CD4-positive, alpha-beta T cell treated with Interferon gamma for 1 hour (primary cell): ENCODE data around the gene STON2.

Experiments
- DNase-seq: peaks from one replicate; pipeline ENCODE4 v3.0.0-alpha.2; 2020

Gene STON2

GRCh38 chr14:81418057-81418790, 18.1 kb upstream of the STON2 start:
- no peak for DNase-seq

- no peak for DNase-seq
These were observed 16.9 kb upstream of the STON2 start for GRCh38 chr14:81416981-81417380.

- peak; percentile 36 for DNase-seq
These were observed 16.2 kb upstream of the STON2 start for GRCh38 chr14:81416194-81416952.

DNA sequence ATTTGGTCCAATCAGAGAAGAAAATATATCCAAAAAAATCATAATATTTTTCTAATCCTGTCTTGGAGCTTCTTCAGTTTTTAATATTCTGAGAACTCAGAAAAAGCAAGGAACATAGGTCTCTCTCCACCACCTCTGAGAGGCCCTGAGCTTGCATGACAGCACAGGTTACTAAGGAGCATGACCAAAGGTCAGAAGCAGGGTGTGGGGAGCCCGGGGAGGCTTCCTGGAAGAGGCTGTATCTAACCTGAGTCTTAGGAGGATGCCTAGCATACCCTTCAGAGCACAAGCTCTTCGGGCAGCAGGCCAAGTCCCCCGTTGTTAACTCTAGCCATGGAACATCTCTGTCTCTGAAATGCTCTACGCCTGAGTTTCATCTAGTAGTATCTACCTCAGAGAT, 15.7 kb upstream of the STON2 start:
- DNase-seq: no peak

DNA sequence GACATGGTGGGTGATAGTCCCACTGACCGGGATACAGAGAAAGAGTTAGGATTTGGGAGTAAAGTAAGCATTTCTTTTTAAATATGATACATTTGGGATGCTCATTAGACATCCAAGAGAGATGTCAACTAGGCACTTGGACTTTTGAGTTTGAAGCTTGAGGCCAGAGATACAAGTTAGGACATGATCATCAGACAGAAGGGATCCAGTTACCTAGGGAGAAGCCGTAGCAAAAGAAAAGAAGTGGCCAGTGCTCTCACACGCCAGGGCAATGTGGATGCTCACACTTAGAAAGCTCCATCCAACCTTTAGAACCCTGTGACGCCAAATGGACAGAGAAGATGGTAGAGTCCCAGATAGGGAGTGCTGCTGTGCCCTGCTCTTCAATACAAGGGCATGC, 14.0 kb upstream of the STON2 start:
- no peak for DNase-seq

GRCh38 chr14:81412779-81413178, 12.7 kb upstream of the STON2 start:
- no peak for DNase-seq

DNA sequence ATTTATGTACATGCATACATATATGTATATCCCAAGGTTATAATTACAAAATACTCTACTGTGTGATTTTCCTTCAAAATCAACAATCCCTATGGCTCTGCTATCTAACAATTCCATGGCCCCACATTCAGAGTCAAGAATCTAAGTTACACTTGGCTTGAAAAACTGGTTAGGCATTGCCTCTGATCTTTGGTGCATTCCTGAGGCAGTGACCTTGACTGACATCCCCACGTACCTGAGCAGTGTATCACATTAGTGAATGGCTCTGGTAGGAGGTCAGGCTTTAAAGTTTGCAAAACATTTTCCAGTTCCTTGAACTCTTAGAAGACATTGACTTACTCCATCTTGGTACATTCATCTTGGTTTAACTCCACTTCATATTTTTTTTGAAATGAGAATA, 8.5 kb upstream of the STON2 start:
- DNase-seq: no peak

DNA sequence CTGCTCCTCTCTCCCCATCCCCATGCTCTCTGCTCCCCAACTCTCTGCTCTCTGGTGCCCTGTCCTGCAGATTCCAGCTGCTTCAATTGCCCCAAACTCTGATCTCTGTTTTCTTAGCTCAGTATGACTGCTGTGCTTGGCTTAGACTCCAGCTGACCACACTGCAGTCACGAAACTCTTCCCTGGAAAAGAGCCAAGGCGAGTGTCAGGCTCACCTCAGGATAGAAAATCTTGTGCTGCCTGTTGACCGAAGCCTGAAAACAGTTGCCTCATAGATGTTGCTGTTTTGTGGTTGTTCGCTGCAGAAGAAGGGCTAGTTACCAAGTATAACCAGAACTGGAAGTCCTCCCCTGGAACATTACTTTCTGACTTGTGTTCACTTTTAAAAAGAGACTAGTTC, 6.7 kb upstream of the STON2 start:
- no peak for DNase-seq

DNA sequence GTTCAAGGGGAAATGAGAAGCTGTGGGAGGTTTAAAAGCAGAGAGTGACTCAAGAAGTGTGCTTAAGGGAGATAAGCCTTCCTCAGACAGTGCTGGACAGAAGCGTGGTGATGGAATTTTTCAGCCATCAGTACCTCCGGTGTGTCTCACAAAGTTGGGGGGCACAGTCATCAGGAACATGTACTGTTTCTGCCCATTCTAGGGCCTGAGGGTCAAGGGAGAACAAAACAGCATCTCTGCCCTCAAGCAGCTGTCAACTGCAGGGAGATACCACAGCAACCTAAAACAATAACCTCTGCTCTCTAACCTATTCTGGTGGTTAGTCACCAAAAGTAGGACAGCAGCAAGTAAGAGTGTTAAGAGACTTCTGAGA, 2.0 kb upstream of the STON2 start:
- DNase-seq: no peak

DNA sequence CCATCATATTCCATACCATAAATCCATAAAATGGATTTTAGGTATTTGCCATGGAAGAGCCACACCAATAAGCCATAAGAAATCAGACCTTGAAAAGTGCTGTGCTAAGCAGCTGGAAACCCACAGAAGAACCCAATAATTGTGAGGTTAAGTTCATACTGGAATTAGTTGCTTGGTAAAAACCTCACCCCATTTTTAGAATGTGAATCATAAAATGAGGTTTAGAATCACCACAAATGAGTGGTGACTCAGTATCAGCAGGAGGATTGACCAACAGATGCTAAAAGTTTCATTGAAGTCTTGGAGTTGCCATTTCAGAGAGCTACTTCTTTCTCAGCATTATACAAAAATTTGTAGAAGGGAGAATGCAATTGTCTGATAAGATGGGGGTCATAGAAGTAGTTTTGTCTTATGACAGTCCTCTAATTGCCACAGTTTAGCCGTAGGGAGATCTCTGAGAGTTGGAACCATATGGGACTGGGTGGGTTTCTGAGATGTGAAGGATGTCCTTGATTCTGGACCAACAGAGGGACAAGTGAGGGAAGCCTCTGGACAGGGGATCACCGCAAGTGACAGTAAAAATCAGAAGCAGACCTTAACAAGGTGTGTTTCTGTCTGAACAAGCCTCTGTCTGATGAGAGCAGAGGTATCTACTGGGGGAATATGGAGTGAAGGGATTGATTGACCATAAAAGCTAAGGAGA, 1.4 kb upstream of the STON2 start:
- no peak for DNase-seq

GRCh38 chr14:81400852-81401251, 728 bp upstream of the STON2 start:
- DNase-seq: peak; percentile 18

DNA sequence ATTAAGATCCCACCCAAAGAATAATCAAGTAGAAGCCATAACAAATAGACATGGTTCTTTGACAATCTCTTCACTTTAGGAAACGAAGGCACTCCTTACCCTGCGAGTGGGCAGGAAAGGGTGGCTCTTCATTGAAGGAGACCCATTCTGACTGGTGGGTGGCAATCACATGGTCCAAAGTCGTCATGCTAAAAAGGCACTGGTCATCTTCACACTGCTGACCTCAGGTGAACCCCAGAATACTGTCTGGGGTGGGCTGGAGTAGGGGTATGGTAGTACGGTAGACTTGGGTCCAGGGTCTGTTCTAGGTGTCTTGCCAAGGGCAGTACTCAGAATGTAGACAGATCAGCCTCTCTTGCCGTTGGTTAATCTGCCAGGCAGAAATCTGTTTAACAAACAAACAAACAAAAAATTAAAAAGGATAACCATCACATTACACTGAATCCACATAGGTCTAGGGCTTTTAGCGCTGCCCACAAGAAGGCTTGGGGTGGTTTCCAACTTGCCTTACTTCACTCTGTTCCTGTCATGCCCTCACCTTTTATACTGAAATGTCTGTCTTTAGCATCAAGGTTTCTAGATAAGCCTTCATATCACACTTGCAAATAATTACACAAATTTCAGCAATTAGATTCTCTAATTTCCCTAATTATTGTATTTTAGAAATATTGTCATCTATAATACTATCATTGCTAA, 1.8 kb downstream of the STON2 start:
- DNase-seq: no peak

GRCh38 chr14:81396113-81396512, 4.0 kb downstream of the STON2 start:
- DNase-seq: no peak

GRCh38 chr14:81394739-81395138, 5.4 kb downstream of the STON2 start:
- DNase-seq: no peak

DNA sequence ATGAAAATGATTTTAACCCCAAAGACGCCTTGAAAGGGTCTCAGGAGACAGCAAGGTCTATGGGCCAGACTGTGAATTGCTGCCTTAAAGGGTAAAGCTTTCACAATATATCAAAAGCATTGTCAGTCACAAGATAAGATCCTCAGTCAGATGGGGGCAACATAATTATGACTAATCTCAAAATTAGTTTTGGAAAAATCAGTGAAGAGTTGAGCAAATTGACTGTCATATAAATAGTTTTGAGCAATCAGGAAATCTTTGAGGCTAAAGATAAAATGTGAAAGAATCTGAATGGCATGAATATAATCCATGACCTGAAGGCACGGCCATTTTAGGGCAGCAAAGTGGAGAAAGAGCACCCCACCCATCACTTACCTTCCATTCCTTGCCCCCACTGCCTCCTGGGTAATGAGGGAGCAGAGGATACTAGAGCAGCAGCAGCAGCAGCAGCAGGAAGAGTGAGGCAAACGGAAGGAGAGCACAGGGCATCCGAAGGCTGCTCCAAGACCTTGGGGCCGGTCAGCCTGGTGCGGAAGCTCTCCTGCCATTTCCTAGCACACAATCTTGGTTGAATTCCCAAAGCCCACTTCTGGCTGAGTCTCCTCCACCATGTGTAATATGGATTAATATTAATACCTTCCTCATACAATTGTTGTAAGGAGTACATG, 7.0 kb downstream of the STON2 start:
- no peak for DNase-seq

DNA sequence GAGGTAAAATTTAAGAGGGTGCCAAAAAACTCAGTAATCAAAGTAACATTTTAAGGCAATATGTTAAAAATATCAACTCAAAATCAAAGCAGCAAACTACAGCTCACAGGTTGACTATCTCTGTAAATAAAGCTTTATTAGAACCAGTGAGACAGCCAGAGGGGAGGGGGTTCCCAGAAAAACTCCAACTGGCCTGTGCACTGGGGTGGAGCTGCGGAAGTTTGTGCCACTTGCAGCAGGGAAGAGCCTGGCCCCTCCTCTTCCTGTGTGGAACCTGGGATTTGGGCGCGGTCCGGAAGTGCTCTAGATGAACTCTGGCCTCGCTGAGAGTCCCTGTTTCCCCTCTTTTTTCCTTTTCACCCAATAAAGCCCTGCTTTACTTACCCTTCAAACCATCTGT, 8.1 kb downstream of the STON2 start:
- no peak for DNase-seq

DNA sequence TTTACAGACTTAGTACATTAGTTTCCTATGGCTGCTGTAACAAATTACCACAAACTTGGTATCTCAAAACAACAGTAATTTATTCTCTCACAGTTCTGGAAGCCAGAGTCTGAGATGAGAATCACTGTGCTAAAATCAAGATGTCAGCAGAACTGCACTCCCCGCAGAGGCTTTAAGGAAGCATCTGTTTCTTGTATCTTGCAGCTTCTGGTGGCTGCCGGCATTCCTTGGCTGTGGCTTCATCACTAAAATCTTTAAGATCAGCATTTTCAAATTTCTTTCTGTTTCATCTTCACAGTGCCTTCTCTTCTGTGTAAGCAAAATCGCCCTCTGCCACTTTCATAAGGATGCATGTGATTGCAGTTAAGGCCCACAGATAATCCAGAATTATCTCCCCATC, 9.4 kb downstream of the STON2 start:
- no peak for DNase-seq

- no peak for DNase-seq
These were observed 11.8 kb downstream of the STON2 start for GRCh38 chr14:81388336-81388735.

- no peak for DNase-seq
These were observed 13.8 kb downstream of the STON2 start for GRCh38 chr14:81386290-81386745.

- no peak for DNase-seq
These were observed 14.2 kb downstream of the STON2 start for GRCh38 chr14:81385886-81386285.

DNA sequence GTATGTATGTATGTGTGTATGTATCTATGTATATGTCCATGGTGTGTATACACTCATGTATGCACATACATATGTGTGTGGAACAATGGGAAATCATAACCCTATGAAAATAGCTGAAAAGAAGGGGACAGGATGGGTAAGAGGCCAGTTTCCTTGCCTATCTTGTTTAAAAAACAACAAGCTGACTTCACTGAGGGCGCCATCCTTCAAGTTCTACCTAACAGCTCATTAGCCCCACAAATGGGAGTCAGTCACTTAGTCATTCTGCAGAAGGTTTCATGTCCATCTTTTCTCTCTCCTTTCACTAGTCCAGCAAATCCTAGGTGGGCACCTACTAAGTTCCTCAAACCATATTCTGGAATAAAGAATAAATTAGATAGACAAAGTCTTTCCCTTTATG, 14.7 kb downstream of the STON2 start:
- DNase-seq: no peak

DNA sequence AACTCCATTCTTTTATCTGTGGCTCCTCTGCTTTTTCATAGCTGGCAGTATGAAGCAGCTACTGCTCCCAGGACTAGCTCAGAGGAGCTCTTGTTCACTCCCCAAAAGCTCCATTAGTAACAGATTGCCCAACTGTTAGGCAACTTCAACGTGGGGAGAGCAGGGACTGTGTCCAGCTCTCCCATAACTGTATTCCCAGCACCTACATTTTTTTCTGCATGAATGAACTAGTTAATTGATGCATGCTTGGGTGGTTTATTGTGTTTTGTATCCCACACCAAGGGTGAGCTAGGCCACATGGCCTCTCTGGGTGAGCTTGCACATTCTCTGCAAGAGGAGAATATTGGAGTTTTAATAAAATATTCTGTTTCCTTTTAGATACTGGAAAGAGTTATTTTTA, 15.2 kb downstream of the STON2 start:
- no peak for DNase-seq
